ENCODE data around the gene OR1M1. TPM values are rescaled to one million over a fixed set of nuclear protein-coding genes. Genes with fewer than 3 reads are reported as not detected.
"Not testable (repeated sequence)": the region's sequence is repeated elsewhere in the genome, so short reads cannot be mapped to it uniquely, and the experiment has no call there.

OR1M1 gene
- total RNA-seq, 1 donor from 2014 or later, result not detected

DNA sequence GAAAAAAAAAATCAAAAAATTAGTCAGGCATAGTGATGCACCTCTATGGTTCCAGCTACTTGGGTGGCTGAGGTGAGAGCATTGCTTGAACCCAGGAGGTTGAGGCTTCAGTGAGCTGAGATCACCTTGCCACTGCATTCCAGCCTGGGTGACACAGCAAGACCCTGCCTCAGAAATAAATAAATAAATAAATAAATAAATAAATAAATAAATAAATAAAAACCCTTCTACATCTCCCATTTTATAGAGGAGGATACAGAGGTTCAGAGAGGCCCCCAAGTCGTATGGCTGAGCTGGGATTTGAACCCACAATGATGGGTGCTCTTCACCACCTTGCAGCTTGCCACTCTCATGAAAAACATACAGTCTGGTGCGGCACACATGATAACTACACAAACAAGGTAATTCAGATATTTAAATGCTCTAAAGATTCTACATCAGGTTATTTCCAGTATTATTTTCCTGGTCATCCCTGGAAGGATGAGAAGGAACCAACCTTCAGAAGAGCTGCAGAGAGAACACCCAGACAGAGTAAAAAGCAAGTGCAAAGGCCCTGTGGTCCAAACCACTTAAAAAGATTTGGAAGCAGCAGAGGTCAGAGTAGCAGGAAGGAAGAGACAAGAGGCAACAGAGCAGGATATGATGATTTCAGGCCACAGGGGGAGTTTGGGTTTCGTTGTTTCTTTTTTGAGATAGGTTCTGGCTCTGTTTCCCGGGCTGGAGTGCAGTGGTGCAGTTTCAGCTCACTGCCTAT lies 29.2 kb upstream of the OR1M1 start:
- no peak for DNase-seq (ENCODE audit: low spot score)
- Mint-ChIP-seq H3K27ac (no peak overlapping the region), H3K4me3 (ENCODE audit: low read depth) (no peak overlapping the region), H3K4me1 (ENCODE audit: low read depth) (no peaks in the 10 kb centered on the region), H3K9me3 (no peaks in the 10 kb centered on the region), H3K27me3 (ENCODE audit: low read depth) (no peaks in the 10 kb centered on the region), H3K36me3 (ENCODE audit: low read depth) (no peaks in the 10 kb centered on the region)
- intact Hi-C loops (cut with micrococcal nuclease), result no loop called here

DNA sequence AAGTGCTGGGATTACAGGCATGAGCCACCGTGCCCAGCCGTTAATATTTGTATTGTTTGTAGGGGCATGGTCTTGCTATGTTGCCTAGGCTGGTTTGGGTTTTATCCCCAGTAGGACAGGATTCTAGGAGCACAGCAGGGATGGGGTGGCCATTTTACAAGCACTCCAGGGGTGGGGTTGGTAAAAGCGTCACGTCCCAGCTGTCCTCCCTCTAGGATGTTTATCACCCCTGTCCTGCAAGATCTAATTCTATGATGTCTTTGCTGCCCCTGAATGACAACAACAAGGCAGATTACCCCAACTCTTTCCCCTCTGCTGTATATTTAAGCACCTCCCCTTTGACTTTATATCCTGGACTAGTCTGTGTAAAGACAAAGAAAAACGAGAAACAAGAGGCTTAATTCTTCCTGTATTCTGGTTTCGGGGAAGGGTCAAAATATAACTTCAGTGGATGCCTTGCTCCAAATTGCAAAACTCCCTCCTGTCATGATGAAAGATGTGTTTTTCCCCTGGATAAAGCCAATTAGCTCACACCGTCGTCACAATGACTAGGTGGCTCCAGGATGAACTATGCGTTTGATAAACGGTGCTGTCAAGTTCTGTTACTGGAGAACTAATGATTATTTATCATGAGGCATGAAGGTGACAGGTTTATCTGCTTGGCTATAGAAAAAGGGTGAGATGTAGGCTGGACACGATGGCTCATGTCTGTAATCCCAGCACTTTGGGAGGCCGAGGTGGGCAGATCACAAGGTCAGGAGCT lies 27.8 kb upstream of the OR1M1 start:
- H3K36me3 Mint-ChIP-seq (ENCODE audit: low read depth), result no peaks in the 10 kb centered on the region
- no peak overlapping the region for H3K4me3 Mint-ChIP-seq (ENCODE audit: low read depth)
- intact Hi-C loops (cut with micrococcal nuclease), result no loop called here
- no peaks in the 10 kb centered on the region for H3K9me3 Mint-ChIP-seq
- no peaks in the 10 kb centered on the region for H3K27me3 Mint-ChIP-seq (ENCODE audit: low read depth)
- H3K27ac Mint-ChIP-seq, result no peak overlapping the region
- DNase-seq (ENCODE audit: low spot score), result no peak
- no peaks in the 10 kb centered on the region for H3K4me1 Mint-ChIP-seq (ENCODE audit: low read depth)

DNA sequence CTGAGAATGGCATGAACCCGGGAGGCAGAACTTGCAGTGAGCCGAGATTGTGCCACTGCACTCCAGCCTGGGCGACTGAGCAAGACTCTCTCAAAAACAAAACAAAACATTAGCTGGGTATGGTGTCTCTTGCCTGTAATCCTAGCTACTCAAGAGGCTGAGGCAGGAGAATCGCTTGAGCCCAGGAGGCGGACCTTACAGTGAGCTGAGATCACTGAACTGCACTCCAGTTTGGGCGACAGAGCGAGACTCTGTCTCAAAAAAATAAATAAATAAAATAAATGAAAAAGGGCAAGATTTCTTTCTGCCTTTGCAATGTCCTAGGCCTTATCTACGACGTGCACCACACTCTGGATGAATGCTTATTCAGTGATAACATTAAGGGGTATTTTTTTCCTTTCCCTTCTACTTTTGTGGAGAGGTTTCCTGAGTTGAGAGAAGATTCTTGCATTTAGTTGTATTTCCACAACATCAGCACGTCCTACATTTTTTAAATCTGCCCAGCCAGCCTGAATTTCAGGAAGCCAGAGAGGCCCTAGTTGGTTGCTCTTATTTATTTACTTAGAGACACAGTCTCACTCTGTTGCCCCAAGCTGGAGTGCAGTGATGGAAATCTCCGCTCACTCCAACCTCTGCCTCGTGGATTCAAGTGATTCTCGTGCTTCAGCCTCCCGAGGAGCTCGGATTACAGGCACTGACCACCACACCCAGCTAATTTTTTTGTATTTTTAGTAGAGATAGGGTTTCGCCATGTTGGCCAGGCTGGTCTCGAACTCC lies 26.1 kb upstream of the OR1M1 start:
- H3K27ac Mint-ChIP-seq, result no peak overlapping the region
- no peaks in the 10 kb centered on the region for H3K4me1 Mint-ChIP-seq (ENCODE audit: low read depth)
- no peaks in the 10 kb centered on the region for H3K36me3 Mint-ChIP-seq (ENCODE audit: low read depth)
- intact Hi-C loops (cut with micrococcal nuclease), result no loop called here
- no peaks in the 10 kb centered on the region for H3K27me3 Mint-ChIP-seq (ENCODE audit: low read depth)
- H3K4me3 Mint-ChIP-seq (ENCODE audit: low read depth), result no peak overlapping the region
- DNase-seq (ENCODE audit: low spot score), result no peak
- no peaks in the 10 kb centered on the region for H3K9me3 Mint-ChIP-seq

DNA sequence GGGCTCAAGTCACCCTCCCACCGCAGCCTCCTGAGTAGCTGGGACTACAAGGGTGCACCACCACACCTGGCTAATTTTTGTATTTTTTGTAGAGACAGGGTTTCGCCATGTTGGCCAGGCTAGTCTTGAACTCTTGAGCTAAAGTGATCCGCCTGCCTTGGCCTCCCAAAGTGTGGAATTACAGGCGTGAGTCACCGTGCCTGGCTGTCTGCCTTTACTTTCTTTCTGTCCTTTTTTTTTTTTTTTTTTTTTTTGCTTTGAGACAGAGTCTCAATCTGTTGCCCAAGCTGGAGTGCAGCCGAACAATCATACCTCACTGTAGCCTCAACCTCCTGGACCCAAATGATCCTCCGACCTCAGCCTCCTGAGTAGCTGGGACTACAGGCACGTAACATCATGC lies 25.0 kb upstream of the OR1M1 start:
- H3K9me3 Mint-ChIP-seq, result no peaks in the 10 kb centered on the region
- intact Hi-C loops (cut with micrococcal nuclease), result no loop called here
- H3K4me1 Mint-ChIP-seq (ENCODE audit: low read depth), result no peaks in the 10 kb centered on the region
- H3K4me3 Mint-ChIP-seq (ENCODE audit: low read depth), result no peak overlapping the region
- no peak for DNase-seq (ENCODE audit: low spot score)
- no peaks in the 10 kb centered on the region for H3K27me3 Mint-ChIP-seq (ENCODE audit: low read depth)
- no peaks in the 10 kb centered on the region for H3K36me3 Mint-ChIP-seq (ENCODE audit: low read depth)
- H3K27ac Mint-ChIP-seq, result no peak overlapping the region

DNA sequence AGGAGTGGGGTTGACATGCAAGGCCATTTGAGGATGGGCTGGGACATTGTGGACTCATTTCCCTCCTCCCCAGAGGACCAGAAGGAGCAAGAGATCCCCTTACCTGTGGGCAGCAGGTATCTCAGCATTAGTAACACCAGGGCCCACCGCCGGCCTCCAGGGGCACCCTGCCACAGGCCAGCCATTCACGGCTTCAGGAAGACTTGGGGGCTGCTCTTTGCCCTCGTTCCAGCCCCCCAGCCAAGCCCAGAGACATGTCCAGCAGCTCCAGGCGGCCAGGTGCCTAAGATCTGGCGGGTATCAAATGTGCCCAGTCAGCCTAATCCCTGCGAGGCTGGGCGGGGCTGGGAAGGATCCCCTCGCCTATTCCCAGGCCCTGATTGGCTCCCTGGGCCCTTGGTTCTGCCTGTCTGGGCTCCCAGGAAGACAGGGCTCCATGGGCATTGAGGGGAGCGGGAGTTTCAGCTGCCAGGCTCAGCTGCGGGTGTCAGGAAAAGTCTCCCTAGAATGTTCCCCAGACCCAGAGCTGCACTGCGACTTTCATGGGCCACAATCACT lies 21.3 kb upstream of the OR1M1 start:
- Mint-ChIP-seq H3K4me3 (ENCODE audit: low read depth) (no peak overlapping the region), H3K27me3 (ENCODE audit: low read depth) (no peaks in the 10 kb centered on the region), H3K27ac (no peak overlapping the region), H3K9me3 (no peaks in the 10 kb centered on the region), H3K36me3 (ENCODE audit: low read depth) (no peaks in the 10 kb centered on the region), H3K4me1 (ENCODE audit: low read depth) (no peaks in the 10 kb centered on the region)
- no peak for DNase-seq (ENCODE audit: low spot score)
- intact Hi-C loops (cut with micrococcal nuclease), result no loop called here

DNA sequence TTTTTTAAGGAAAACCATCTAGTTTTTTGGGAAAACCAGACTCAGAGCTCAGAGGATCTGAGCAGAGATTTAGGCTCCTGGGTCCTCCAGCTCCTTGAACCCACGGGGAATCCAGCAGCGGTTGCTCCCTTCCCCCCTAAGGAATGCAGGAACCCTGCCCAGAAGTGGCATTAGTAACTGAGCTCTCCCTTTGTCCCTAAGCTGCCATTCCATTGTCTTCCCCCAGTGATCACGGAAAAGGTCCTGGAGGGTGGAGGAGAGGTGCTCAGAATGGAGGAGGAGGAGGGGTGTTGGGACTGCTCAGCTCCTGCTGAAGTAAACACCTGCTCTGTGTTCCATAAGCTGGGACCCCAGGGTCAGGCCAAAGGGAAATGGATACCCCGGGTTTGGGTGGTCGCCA lies 16.8 kb upstream of the OR1M1 start:
- Mint-ChIP-seq H3K9me3 (no peaks in the 10 kb centered on the region), H3K4me3 (ENCODE audit: low read depth) (no peak overlapping the region), H3K27me3 (ENCODE audit: low read depth) (no peaks in the 10 kb centered on the region), H3K4me1 (ENCODE audit: low read depth) (no peaks in the 10 kb centered on the region), H3K27ac (no peak overlapping the region), H3K36me3 (ENCODE audit: low read depth) (no peaks in the 10 kb centered on the region)
- intact Hi-C loops (cut with micrococcal nuclease), result no loop called here
- no peak for DNase-seq (ENCODE audit: low spot score)

DNA sequence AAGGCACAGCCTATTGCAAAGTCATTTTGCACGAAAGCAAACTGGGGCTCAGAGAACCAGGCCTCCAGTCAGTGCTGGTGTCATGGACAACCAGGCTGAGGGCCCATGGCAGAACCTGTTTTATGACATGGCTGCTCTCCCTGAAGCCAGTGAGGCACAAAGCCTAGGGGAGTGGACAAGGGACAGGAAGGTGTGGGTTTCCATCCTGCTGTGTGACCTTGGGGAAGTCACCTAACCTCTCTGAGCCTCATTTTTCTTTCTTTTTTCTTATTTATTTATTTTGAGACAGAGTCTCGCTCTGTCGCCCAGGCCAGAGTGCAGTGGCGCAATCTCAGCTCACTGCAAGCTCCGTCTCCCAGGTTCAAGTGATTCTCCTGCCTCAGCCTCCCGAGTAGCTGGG lies 15.1 kb upstream of the OR1M1 start:
- DNase-seq (ENCODE audit: low spot score); H3K36me3 Mint-ChIP-seq (ENCODE audit: low read depth); H3K4me3 Mint-ChIP-seq (ENCODE audit: low read depth); H3K4me1 Mint-ChIP-seq (ENCODE audit: low read depth); H3K27me3 Mint-ChIP-seq (ENCODE audit: low read depth); H3K9me3 Mint-ChIP-seq; H3K27ac Mint-ChIP-seq; intact Hi-C loops (cut with micrococcal nuclease): not testable (repeated sequence)

DNA sequence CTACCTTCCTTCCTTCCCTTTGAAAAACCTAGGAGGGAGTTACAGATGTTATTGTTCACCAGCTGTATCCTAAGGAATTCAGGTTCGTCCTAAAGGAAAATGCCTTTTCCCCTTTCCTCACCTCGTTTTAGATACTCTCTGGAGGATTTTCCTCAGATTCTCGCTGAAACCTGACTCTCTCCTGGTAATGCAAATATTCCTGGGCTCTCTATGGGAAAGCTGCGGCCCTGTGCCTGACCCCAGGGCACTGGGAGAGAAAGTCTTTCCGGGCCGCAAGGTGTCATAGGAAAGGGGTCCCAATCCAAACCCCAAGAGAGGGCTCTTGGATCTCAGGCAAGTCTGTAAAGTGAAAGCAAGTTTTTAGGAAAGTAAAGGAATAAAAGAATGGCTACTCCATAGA lies 13.1 kb upstream of the OR1M1 start:
- H3K4me1 Mint-ChIP-seq (ENCODE audit: low read depth), result no peaks in the 10 kb centered on the region
- H3K27ac Mint-ChIP-seq, result no peak overlapping the region

DNA sequence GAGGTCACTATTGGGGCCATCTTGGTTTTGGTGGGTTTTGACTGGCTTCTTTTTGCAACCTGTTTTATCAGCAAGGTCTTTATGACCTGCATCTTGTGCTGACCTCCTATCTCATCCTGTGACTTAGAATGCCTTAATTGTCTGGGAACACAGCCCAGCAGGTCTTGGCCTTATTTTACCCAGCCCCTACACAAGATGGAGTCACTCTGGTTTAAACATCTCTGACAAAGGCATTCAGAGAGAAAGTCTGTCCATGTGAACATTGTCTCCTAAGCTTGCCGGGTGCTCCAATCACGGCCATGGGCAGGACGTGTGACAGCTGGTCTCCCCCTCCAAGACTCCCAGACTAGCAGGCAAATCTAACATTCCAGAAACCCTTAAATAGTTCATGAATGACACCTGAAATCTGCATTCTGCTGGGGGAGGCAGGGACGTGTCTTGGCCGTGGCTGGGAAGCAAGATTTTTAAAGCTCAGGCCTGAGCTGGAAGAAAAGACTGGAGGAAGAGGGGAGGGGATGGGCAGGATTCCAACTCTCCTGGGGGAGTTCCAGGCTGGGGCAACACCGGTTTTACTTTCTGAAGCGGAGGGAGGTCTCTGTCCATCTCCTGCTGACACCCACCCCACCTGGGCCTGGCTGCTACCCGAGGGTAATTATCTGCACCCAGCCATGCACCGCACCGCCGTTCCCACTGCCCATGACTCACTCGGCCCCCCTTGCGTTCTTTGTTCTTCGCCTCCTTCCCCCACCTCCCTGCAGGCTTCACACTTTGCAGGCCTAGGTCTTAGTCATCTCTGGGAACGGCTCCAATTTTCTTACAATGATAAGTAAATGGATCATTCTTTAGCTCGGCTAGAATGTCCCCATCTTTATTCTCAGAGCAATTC lies 11.6 kb upstream of the OR1M1 start:
- Mint-ChIP-seq H3K4me1 (ENCODE audit: low read depth) (no peaks in the 10 kb centered on the region), H3K4me3 (ENCODE audit: low read depth) (no peak overlapping the region), H3K27me3 (ENCODE audit: low read depth) (no peaks in the 10 kb centered on the region), H3K9me3 (no peaks in the 10 kb centered on the region), H3K36me3 (ENCODE audit: low read depth) (no peaks in the 10 kb centered on the region), H3K27ac (no peak overlapping the region)
- intact Hi-C loops (cut with micrococcal nuclease), result no loop called here
- DNase-seq (ENCODE audit: low spot score), result no peak

More for the DNA sequence above, 13.1 kb upstream of the OR1M1 start:
- H3K36me3 Mint-ChIP-seq (ENCODE audit: low read depth), result no peaks in the 10 kb centered on the region
- no peak for DNase-seq (ENCODE audit: low spot score)
- H3K9me3 Mint-ChIP-seq, result no peaks in the 10 kb centered on the region
- intact Hi-C loops (cut with micrococcal nuclease), result no loop called here
- no peak overlapping the region for H3K4me3 Mint-ChIP-seq (ENCODE audit: low read depth)
- no peaks in the 10 kb centered on the region for H3K27me3 Mint-ChIP-seq (ENCODE audit: low read depth)

DNA sequence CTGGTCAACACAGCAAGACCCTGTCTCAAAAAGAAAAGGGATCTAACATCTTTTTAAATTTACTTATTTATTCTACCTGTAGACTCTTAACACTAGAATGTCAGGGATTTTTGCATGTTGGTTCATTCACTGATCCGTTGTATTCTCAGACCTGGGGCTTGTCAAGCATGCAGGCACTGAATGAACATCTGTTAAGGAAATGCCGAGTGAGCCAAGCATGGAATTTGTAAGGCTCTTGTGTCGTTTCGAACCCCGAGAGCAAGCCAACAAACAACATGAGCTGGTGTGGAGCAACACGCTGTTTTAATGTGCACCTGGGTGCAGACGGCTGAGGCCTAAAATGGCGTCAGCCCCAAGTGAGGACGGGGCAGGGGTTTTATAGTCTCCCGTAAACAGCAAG lies 10.0 kb upstream of the OR1M1 start:
- Mint-ChIP-seq H3K27me3 (ENCODE audit: low read depth) (no peaks in the 10 kb centered on the region), H3K27ac (no peak overlapping the region), H3K4me1 (ENCODE audit: low read depth) (no peaks in the 10 kb centered on the region), H3K4me3 (ENCODE audit: low read depth) (no peak overlapping the region), H3K36me3 (ENCODE audit: low read depth) (no peaks in the 10 kb centered on the region), H3K9me3 (no peaks in the 10 kb centered on the region)
- no peak for DNase-seq (ENCODE audit: low spot score)
- intact Hi-C loops (cut with micrococcal nuclease), result no loop called here

DNA sequence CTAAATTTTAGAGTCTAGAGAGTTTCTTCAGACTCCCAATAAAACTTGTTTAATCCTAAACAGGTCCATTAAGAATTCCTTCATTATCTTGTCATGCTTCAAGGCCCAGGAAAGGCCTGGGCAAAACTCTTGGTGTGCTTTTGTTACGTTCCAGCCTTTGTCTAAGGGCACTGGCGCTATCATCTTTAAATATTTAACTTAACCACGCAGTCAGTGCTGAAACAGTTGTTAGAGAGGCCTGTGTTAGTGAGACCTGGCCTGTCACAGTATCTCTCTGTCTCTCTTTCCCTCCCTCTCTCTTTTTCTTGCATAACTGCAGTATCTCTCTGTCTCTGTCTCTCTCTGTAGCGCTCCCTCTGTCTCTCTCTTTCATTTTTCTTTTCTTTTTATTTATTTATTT lies 8.2 kb upstream of the OR1M1 start:
- no peak overlapping the region for H3K4me3 Mint-ChIP-seq (ENCODE audit: low read depth)
- intact Hi-C loops (cut with micrococcal nuclease), result no loop called here
- no peaks in the 10 kb centered on the region for H3K27me3 Mint-ChIP-seq (ENCODE audit: low read depth)
- H3K36me3 Mint-ChIP-seq (ENCODE audit: low read depth), result no peaks in the 10 kb centered on the region
- H3K27ac Mint-ChIP-seq, result no peak overlapping the region
- no peaks in the 10 kb centered on the region for H3K9me3 Mint-ChIP-seq
- DNase-seq (ENCODE audit: low spot score), result no peak
- no peaks in the 10 kb centered on the region for H3K4me1 Mint-ChIP-seq (ENCODE audit: low read depth)

DNA sequence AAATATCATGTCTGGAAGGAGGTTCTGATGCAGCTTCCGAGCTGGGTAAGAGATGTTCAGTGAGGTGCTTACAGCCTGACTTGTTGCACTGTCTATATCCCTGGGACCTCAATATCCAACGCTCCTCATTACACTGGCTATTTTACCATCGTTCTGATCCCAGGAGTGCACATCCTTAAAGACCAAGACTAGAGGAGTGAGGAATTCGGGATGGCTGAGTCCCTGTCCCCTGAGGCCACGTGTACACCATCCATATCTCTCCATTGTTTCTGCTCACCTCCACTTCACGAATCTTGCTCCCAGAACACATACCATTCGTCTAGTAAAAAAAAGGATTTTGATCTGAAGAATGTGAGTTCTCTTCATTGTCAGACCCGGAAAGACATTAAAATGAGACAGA lies 20.5 kb downstream of the OR1M1 start, which contains the start of gene OR7G2:
TSS of gene OR7G2 (minus strand) at position 101 of the 400 bp plus-strand sequence. CDS start 4,232 bp downstream, outside the sequence.
- no peaks in the 10 kb centered on the region for H3K4me1 Mint-ChIP-seq (ENCODE audit: low read depth)
- H3K36me3 Mint-ChIP-seq (ENCODE audit: low read depth), result no peaks in the 10 kb centered on the region
- intact Hi-C loops (cut with micrococcal nuclease), result no loop called here
- no peaks in the 10 kb centered on the region for H3K27me3 Mint-ChIP-seq (ENCODE audit: low read depth)
- no peak for DNase-seq (ENCODE audit: low spot score)
- no peaks in the 10 kb centered on the region for H3K9me3 Mint-ChIP-seq
- H3K27ac Mint-ChIP-seq, result no peak within 1 kb of the TSS
- no peak within 1 kb of the TSS for H3K4me3 Mint-ChIP-seq (ENCODE audit: low read depth)
